ENCODE measurements around the gene MARK2. TPM values are rescaled to one million over a fixed set of nuclear protein-coding genes. Genes with fewer than 3 reads are reported as not detected.
"Not testable (repeated sequence)": the region's sequence is repeated elsewhere in the genome, so short reads cannot be mapped to it uniquely, and the experiment has no call there.

The MARK2 gene
- 11.8 TPM for total RNA-seq

DNA sequence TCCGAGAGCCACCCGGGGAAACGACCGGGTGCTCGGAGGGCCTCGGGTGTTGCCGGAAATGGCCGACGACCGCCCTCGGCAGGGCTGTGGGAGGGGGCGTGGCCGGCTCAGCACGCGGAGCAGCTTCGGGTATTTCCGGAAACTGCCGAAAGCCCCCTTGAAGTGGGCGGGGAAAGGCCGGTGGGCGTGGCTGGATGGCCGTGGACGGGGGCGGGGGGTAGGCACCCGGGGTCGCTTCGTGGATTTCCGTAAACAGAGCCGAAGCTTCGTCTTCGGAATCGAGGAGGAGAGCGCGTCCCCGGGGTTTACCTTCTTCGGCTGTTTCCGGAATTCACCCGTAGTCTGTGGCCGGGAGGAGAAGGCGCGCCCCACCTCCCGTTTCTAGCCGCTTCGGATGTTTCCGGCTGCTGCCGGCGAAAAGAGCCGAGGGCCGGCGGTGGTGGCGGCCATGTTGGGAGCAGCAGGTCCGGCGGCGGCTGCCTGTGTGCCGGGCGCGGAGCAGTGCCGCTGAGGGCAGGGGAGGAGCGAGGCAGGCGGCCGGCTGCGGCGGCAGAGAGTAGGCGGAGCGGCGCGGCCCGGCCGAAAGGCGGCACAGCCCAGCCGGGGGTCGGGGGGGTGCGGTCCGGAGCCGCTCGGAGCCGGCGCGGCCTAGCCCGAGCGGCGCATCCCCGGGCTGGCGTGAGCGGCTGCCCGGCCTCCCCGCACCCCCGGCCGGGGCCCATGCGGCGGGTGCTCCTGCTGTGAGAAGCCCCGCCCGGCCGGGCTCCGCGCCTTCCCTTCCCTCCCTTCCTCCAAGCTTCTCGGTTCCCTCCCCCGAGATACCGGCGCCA lies at the start of gene MARK2:
TSS of gene MARK2 (plus strand) at position 433 of the 830 bp plus-strand sequence. CDS start at position 830, 397 bp downstream.
- peak; percentile 91 to 96 for DNase-seq (ENCODE audit: low spot score in 2 of 2)
- FAIRE-seq, result no peak

DNA sequence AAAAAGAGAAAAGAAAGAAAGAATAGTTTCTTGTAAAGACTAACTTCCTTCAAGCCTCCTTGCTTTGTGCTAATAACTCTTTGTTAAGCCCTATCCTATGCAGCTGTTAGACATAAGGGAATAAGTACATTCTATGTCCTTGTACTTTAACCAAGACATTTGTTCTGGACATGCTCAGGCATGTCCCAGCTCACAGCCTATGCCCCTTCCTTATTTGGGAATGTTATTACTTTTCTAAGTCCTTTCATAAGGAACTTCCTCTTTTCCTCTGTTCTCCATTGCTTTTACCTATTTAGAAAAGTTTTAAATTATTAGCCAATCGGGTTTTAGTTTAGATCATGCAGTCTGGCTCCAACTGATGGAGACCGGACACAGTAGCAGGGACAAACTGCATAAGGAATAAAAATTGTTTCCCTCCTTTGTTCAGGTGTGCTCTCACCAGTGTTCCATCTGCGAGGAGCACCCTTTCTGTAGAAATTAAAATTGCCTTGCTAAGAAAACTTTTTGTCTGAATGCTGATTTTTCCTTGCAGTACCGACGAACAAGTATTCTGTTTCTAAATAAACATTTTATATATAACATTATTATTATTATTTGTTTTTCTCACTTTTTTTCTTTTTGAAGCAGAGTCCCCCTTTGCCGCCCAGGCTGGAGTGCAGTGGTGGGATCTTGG lies 47.3 kb upstream of the MARK2 start:
- FAIRE-seq (no peak), DNase-seq (ENCODE audit: low spot score in 2 of 2) (no peak)

GRCh38 chr11:63793161-63793560 lies 45.7 kb upstream of the MARK2 start:
- DNase-seq (ENCODE audit: low spot score in 2 of 2) (no peak), FAIRE-seq (no peak)

- FAIRE-seq (no peak), DNase-seq (ENCODE audit: low spot score in 2 of 2) (no peak)
Measured at GRCh38 chr11:63795066-63795465, 43.8 kb upstream of the MARK2 start.

- no peak for FAIRE-seq
- DNase-seq (ENCODE audit: low spot score in 2 of 2), result no peak
Measured at GRCh38 chr11:63800921-63801320, 38.0 kb upstream of the MARK2 start.

- FAIRE-seq (no peak), DNase-seq (ENCODE audit: low spot score in 2 of 2) (no peak)
Measured at GRCh38 chr11:63802637-63803414, 36.1 kb upstream of the MARK2 start.

GRCh38 chr11:63804259-63804658 lies 34.7 kb upstream of the MARK2 start:
- DNase-seq (ENCODE audit: low spot score in 2 of 2) (no peak), FAIRE-seq (no peak)

DNA sequence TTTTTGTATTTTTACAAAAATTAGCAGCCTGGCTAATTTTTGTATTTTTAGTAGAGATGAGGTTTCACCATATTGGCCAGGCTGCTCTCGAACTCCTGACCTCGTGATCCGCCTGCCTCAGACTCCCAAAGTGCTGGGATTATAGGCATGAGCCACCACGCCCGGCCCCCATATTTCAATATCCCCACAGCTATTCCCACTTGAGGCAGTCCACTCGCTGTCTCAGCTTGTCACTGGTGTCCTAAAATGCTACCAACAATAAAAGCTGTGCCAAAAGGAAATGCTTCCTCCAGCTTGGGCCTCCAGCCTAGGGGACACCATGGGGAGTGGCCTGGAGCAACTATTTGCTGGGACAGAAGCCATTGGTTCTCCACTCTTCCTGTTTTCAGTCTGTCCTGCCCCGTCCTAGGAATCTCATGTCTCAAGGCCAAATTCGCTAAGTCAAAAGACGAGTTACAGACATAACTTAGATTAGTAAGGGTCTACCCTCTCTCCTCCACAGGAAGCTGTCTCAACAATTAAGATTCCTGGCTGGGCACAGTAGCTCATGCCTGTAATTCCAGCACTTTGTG lies 33.0 kb upstream of the MARK2 start:
- no peak for FAIRE-seq
- DNase-seq (ENCODE audit: low spot score in 2 of 2), result no peak

DNA sequence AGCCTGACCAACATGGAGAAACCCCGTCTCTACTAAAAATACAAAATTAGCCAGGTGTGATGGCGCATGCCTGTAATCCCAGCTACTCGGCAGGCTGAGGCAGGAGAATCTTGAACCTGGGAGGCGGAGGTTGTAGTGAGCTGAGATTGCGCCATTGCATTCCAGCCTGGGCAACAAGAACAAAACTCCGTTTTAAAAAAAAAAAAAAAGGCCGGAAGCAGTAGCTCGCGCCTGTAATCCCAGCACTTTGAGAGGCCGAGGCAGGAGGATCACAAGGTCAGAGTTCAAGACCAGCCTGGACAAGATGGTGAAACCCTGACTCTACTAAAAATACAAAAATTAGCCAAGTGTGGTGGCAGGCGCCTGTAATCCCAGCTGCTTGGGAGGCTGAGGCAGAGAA lies 28.5 kb upstream of the MARK2 start:
- DNase-seq (ENCODE audit: low spot score in 2 of 2); FAIRE-seq: not testable (repeated sequence)

- DNase-seq (ENCODE audit: low spot score in 2 of 2), result no peak
Measured at GRCh38 chr11:63811522-63811921, 27.4 kb upstream of the MARK2 start.

GRCh38 chr11:63813035-63813562 lies 25.8 kb upstream of the MARK2 start, which contains the start of gene SPINDOC:
Gene SPINDOC, plus strand, starts transcription at chr11:63813456. Its CDS starts 231 bp downstream, at chr11:63813687.
- peak; percentile 97 to 98 for DNase-seq (ENCODE audit: low spot score in 2 of 2)
- FAIRE-seq, result no peak

More at GRCh38 chr11:63811522-63811921, 27.4 kb upstream of the MARK2 start:
- FAIRE-seq, result no peak

DNA sequence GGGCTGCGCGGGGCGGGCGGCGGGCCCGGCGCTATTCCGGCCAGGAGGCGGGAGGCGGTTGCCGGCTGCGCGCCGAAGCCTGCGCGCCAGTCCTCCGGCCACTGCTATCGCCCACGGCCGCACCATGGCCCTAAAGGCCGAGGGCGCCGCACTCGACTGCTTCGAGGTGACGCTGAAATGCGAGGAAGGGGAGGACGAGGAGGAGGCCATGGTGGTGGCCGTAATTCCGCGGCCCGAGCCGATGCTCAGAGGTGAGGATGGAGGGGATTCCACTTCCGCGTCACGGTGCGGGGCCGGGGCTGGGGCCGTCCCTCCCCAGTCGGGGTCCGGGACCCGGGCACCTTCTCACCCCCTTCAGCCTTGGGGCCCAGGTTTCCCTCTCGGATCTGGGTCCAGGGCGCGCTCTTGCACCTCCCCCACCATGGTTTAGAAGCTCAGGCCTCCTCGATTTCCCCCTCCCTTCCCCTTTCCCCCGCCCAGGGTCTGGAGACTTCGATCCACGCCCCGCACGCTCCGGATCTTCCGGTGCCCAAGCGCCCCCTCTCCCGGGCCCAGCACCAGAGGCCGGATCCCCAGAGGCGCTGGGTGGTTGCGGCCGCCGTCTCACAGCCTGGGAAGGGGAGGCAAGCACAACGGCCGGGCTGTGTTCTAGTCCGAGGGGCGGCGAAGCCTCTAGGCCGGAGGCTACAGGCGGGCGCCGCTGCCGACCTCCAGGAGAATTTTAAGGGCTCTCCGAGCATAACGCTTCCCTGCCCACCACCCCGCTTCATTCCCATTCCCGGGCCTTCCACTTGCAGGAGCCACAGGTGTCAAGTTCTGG lies 25.1 kb upstream of the MARK2 start:
- peak; percentile 71 to 73 for DNase-seq (ENCODE audit: low spot score in 2 of 2)
- no peak for FAIRE-seq

GRCh38 chr11:63814383-63814736 lies 24.6 kb upstream of the MARK2 start:
- no peak for FAIRE-seq
- no peak for DNase-seq (ENCODE audit: low spot score in 2 of 2)

DNA sequence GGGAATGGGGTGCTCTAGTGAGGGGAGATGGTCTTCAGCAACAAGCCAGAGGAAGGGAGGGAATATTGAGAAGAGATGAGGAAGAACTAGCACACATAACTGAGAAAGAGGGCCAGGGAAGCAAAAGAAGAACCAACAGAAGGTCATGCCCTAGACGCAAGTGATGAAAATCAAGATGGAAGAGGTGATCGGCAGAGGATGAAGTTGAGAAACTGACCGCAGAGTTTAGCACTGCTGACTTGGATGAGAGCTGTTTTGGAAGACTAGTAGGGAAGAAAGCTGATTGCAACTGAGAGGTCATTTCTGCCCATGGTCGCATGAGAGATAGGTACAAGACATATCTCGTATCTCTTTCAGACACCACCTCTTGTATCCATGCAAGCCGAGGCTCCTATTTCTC lies 22.7 kb upstream of the MARK2 start:
- FAIRE-seq, result no peak

DNA sequence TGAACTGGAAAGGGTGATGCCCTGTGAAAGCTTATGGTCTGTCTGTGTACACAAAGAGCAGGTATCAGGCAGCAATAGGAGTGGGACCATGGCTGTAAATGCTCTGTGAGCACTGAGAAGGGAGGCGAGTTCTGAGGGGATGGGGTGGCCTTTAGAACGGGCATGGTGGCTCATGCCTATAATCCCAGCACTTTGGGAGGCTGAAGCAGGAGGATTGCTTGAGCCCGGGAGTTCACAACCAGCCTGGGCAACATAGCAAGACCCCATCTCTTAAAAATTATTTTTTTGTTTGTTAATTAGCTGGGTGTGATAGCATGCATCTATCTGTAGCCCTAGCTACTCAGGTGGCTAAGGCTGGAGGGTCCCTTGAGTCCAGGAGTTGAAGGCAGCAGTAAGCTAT lies 22.2 kb upstream of the MARK2 start:
- FAIRE-seq (no peak), DNase-seq (ENCODE audit: low spot score in 2 of 2) (no peak)

More for the DNA sequence above, 22.7 kb upstream of the MARK2 start:
- no peak for DNase-seq (ENCODE audit: low spot score in 2 of 2)

DNA sequence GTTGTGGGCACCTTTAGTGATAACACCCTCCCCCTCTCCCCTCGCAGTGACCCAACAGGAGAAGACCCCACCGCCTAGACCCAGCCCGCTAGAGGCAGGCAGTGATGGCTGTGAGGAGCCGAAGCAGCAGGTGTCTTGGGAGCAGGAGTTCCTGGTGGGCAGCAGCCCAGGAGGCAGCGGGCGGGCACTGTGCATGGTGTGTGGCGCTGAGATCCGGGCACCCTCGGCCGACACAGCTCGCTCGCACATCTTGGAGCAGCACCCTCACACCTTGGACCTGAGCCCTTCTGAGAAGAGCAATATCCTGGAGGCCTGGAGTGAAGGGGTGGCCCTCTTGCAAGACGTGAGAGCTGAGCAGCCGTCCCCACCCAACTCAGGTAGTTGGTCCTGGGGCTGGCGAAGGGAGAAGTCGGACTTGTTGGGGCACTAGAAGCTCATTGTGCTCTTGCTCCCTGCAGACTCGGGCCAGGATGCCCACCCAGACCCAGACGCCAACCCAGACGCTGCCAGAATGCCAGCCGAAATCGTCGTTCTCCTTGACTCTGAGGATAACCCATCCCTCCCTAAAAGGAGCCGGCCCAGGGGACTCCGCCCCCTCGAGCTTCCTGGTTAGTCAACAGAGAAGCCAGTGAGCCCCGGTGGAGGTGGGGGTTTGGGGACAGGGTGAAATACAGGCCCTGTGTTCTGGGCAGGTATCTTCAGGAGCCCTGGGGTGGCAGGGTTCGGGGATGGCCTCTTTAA lies 21.0 kb upstream of the MARK2 start:
- DNase-seq (ENCODE audit: low spot score in 2 of 2) (no peak), FAIRE-seq (no peak)

GRCh38 chr11:63818609-63819008 lies 20.3 kb upstream of the MARK2 start:
- no peak for FAIRE-seq
- DNase-seq (ENCODE audit: low spot score in 2 of 2), result no peak

DNA sequence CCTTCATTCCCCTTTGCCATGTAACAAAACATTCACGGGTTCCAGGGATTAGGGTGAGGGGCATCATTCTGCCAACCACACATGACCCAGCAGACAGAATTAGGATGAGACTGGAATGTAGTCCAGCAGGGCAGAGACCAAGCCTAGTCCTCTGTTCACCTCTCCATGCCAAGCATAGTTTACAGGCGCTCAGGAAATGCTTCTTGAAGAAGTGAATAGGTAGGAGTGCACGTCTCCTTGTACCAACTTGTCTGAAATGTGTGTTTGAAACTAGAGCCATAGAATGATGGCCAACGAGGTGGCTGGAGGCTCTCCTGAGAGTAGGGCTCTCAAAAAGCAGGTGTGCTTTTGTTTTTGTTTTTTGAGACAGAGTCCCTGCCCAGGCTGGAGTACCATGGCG lies 17.5 kb upstream of the MARK2 start:
- DNase-seq (ENCODE audit: low spot score in 2 of 2) (no peak), FAIRE-seq (no peak)
